ENCODE data around the gene SLC7A4.

DNA sequence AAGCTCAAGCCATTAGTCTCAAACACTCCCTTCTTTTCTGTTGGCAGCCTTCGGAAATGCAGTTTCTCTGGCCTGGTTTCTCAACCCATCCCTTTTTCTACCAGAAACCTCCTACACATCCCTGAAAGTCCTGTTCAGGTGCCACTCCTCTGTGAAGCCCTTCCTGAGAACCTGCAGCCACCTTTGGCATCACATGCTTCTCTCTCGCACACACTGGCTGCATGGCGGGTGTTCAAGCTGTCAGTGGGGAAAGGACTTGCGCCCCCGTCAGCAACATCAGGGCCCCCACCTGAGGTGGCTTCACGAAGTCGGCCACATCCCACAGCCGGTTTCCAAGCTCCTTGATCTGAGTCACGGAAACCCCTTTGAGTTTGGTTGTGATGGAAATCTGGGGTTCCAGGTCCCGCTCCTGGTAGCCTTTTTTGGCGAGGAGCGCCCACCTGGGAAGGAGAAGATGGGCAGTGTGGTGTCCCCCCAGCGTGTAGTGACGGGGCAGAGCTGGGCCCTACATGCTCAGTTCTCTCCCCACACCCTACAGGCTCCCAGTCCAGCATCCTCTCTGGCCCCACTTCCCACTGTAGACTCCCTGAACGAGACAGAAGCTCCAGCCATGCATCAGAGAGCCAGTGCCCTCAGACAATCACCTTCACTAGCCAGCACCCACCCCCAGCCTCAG, 11.6 kb upstream of the SLC7A4 start:
- TF ChIP-seq ZNF274 (IDR thresholded peaks at IDR 0.05; ENCODE audit: low read depth, low read length) (no peak), YY1 (IDR thresholded peaks at IDR 0.05; ENCODE audit: insufficient read depth, insufficient read length) (no peak), SUZ12 (IDR thresholded peaks at IDR 0.05; ENCODE audit: extremely low read depth, insufficient read depth, insufficient read length) (no peak)
